Islet of Langerhans (tissue), 1 donor: ENCODE results near the gene ADAM22.
"Not testable (repeated sequence)": the region's sequence is repeated elsewhere in the genome, so short reads cannot be mapped to it uniquely, and the experiment has no call there.

Source experiments
- FAIRE-seq: peaks from one replicate; lab custom pipeline; 2011; peaks lifted over from hg19 to GRCh38; lab: Jason Lieb, UNC

The ADAM22 gene, protein sequence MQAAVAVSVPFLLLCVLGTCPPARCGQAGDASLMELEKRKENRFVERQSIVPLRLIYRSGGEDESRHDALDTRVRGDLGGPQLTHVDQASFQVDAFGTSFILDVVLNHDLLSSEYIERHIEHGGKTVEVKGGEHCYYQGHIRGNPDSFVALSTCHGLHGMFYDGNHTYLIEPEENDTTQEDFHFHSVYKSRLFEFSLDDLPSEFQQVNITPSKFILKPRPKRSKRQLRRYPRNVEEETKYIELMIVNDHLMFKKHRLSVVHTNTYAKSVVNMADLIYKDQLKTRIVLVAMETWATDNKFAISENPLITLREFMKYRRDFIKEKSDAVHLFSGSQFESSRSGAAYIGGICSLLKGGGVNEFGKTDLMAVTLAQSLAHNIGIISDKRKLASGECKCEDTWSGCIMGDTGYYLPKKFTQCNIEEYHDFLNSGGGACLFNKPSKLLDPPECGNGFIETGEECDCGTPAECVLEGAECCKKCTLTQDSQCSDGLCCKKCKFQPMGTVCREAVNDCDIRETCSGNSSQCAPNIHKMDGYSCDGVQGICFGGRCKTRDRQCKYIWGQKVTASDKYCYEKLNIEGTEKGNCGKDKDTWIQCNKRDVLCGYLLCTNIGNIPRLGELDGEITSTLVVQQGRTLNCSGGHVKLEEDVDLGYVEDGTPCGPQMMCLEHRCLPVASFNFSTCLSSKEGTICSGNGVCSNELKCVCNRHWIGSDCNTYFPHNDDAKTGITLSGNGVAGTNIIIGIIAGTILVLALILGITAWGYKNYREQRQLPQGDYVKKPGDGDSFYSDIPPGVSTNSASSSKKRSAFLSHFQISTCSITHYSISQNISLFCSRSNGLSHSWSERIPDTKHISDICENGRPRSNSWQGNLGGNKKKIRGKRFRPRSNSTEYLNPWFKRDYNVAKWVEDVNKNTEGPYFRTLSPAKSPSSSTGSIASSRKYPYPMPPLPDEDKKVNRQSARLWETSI

DNA sequence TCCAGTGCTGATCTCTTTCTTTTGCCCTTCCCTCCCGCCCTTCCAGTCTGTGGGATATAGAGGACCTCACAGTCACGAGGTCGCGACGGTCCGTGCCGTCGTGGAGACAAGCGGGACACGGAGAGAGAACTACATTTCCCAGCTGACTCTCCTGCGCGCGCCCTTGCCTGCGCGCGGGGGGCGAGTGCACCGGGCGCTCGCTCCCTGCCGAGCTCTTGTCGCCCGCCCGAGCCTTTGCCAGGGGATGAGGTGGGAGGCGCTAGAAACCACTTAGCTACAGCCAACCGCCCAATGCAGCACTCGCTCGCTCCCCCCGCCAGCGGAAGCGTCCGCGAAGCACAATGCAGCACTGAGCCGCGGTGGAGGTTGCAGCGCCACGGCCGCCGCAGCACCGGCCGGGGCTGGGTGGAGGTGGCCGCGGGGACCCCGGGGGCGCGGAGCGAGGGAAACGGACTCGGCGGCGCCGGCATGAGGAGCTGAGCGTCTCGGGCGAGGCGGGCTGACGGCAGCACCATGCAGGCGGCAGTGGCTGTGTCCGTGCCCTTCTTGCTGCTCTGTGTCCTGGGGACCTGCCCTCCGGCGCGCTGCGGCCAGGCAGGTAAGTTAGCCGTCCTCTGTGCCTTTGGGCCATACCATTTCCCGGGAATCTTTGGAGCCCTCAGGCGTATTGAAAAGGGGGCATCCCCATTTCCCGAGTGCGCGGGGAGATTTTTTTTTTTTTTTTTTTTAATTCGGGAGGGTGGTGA is at the start of gene ADAM22:
TSS of gene ADAM22 (plus strand) at position 299 of the 746 bp plus-strand sequence. CDS start at position 514, 215 bp downstream.
- FAIRE-seq: no peak

DNA sequence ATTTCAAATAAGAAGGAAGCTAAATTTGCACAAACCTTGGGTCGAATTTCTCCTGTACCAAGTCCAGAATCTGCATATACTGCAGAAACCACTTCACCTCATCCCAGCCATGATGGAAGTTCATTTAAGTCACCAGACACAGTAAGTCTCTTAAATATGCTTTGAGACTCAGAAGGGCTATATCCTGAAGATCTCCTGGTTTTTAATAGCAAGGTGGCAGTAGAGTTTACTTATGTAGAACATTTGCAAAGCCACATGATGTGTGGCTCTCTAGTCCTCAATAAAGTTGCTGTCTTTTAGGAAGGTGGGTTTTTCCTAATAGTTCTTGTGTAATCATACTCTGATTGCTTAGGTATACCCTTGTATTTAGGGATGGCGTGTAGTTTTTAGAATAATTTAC is 49.0 kb upstream of the ADAM22 start:
- no peak for FAIRE-seq

DNA sequence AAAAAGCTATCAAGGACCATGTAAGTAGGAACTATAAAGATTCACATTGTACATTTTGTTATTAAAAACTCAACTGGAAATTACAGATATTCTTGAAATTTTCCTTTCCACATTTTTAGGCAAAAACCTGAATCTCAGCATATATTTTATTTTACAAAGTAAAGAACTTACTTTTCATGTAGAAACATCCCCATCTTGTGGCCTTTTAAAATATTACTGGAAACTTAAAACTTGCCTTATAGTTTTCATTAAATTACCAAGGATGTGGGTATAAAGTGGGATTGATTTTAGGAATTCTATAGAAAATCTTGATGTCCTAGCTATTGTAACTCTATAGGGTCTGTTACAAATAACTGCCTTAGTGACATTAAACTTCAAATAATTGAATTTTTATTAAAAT is 47.2 kb upstream of the ADAM22 start:
- FAIRE-seq: peak; percentile 98

- FAIRE-seq: no peak
Measured at GRCh38 chr7:87895363-87895762, 38.7 kb upstream of the ADAM22 start.

GRCh38 chr7:87899255-87899654 is 34.8 kb upstream of the ADAM22 start:
- no peak for FAIRE-seq

- FAIRE-seq: not testable (repeated sequence)
Measured at GRCh38 chr7:87907136-87907906, 26.7 kb upstream of the ADAM22 start.

DNA sequence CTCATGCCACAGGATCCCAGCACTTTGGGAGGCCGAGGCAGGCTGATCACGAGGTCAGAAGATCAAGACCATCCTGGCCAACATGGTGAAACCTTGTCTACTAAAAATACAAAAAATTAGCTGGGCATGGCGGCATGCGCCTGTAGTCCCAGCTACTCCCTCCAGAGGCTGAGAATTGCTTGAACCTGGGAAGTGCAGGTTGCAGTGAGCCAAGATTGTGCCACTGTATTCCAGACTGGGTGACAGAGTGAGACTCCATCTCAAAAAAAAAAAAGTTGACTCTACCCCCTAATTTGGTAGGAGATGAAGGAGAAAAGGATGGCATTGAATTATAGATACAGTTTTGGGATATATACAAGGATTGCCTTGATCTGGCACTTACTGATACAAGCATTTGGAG is 25.2 kb upstream of the ADAM22 start:
- FAIRE-seq: not testable (repeated sequence)

GRCh38 chr7:87912121-87912520 is 21.9 kb upstream of the ADAM22 start:
- no peak for FAIRE-seq

GRCh38 chr7:87918740-87919139 is 15.3 kb upstream of the ADAM22 start:
- no peak for FAIRE-seq

DNA sequence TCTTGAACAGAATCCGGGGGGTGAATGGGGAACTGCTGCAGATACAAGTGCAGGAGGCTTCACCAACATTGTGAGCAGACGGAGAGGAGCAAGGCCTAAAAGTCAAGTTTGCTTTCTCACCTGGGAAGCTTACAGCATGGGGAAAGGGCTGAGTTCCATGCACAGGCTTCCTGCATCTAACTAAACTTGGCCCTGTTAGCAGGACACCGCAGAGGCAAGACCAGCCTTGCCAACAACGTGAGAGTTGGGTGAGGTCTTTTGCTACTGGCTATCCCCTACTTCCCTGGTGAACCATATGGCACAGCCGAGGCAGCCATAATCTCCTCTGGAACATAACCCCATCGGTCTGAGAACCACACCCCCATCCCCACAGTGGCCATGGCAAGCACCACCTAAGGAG is 14.2 kb upstream of the ADAM22 start:
- no peak for FAIRE-seq

DNA sequence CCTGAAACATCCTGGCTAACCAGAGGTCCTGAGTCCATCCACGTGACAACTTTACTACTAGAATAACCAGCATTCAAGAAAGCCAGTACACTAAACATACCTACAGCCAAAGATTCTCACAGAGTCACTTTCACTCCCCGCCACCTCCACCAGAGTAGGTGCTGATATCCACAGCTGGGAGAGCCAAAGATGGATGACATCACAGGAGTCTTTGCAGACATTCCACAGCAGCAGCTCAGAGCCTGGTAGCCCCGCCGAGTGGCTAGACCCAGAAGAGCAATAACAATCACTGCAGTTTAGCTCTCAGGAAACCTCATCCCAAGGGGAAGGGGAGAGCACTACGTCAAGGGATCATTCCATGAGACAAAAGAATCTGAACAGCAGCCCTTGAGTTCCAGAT is 13.5 kb upstream of the ADAM22 start:
- no peak for FAIRE-seq

GRCh38 chr7:87922759-87923395 is 11.2 kb upstream of the ADAM22 start:
- not testable (repeated sequence) for FAIRE-seq

DNA sequence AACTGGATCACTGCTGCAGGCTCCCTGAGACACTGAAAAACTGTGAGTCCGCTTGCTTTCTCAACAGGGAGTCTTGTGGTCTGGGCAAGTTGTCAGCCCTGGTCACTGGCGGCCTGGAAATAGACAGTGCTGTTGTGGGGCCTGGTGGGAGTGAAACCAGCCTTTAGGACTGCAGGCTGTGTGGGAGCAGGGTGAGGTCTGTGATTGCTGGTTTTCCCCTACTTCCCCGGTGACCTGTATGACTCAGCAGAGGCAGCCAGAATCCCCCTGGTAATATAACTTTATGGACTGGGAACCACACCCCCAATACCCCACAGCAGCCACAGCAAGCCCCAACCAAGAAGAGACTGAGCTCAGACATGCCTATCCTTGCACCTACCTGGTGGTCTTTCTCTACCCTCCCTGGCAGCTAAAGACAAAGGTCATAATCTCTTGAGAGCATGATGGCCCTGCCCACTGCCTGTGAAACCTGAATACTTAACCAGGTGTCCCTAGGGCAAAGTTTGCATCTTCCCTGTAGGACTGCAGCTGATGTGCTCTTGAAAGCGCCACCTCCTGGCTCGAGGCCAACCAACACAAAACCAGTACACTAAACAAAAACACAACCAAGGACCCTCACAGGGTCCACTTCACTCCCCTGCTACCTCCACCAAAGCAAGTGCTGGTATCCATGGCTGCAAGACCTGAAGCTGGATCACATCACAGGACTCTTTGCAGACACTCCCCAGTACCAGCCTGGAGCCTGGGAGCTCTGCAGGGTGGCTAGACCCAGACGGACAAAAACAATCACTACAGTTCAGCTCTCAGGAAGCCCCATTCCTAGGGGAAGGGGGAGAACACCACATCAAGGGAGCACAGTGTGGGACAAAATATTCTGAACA is 7.2 kb upstream of the ADAM22 start:
- FAIRE-seq: no peak

DNA sequence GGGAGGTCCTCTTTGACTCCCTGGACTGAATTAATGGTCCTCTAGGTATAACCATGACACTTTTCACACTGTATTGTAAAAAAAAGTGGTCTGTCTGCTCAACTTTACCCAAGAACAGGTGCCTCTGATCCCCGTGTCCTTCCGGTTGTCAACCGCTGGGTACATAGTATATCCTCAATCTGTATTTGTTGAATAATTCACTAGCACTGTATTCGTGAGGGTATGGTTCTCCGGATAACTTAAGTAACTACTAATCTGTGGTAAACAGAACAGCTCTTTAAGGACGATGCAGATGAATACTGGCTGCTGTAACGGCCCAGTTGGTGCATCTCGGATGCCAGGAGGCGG is 472 bp upstream of the ADAM22 start:
- no peak for FAIRE-seq

- no peak for FAIRE-seq
Measured at GRCh38 chr7:87934699-87935383, 790 bp downstream of the ADAM22 start.

DNA sequence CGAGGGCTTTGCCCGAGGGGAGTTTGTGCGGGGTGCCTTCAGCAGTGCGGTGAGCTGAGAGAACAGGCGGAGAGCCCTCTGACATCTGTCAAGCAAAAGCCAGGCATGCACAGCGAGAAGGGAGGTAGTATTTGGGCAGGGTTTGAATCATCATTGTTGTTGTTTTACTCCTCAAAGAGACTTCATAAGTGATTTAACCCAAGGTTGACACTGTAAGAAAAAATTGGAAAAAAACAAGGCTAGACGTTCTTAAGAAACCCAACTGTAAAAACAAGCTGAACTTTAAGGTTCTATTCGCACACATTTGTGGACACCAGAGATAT is 1.3 kb downstream of the ADAM22 start:
- no peak for FAIRE-seq

GRCh38 chr7:87941138-87941537 is 7.1 kb downstream of the ADAM22 start:
- no peak for FAIRE-seq

- no peak for FAIRE-seq
Measured at GRCh38 chr7:87944547-87944946, 10.5 kb downstream of the ADAM22 start.

- FAIRE-seq: not testable (repeated sequence)
Measured at GRCh38 chr7:87945926-87946325, 11.9 kb downstream of the ADAM22 start.

GRCh38 chr7:87948371-87948770 is 14.3 kb downstream of the ADAM22 start:
- no peak for FAIRE-seq
